HG03342 (cell line): ENCODE results near the gene SLC8B1.

Experiments used
- ATAC-seq: cut with Tn5 transposase; IDR thresholded peaks from one replicate; pipeline ENCODE4 v1.9.1; 2021; ENCODE audit warnings: mild to moderate bottlenecking, moderate library complexity; ENCODE audit not compliant: unreplicated experiment

Gene SLC8B1

DNA sequence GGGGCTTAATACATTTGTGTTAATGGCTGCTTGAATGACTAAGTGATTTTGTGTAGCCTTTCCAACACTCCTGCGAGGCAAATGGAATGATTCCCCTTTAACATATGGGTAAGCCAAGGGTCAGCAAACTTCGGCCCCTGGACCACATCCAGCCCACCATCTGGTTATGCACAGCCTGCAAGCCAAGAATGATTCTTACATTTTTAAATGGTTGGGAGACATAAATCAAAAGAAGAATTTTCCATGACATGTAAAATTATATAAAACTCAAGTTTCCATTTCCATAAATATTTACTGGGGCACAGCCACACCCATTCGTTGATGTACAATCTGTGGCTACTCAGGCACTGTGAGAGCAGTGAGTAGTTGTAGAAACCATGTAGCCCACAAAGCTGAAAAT, 9.0 kb downstream of the SLC8B1 start:
- ATAC-seq: no peak

DNA sequence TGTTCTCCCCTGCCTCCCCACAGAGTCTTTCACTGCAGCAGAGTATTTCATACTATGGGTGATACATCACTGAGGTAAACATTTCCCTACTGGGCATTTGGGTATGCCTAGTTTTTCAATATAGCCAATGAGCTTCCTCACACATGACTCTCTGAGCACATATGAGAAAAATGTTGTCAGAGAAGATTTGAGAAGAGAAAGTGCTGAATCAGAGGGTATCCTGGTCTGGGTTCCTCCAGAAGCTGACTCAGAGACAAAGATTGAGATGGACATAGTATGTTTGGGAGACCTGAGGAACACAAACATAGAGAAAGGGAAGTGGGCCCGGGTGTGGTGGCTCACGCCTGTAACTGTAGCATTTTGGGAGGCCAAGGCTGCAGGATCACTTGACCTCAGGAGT, 12.6 kb downstream of the SLC8B1 start:
- ATAC-seq: no peak

DNA sequence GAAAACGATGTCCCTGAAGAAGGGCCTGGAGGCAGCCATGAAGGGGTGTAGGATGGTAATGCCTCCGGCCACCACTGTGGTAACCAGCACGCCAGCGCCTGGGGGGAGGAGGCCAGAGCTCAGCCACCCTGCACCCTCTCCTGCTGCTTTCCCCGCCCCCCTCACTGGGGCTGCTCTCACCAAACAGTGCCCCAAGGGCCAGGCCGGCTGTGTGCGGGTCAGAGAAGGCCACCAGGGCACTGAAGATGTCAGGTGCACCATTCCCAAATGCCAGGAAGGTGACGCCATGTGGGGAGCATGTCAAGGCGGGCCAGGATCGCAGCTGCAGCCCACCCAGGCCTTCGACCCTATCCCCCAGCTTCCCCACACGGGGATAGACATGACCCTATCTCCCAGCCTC, 14.5 kb downstream of the SLC8B1 start:
- no peak for ATAC-seq

DNA sequence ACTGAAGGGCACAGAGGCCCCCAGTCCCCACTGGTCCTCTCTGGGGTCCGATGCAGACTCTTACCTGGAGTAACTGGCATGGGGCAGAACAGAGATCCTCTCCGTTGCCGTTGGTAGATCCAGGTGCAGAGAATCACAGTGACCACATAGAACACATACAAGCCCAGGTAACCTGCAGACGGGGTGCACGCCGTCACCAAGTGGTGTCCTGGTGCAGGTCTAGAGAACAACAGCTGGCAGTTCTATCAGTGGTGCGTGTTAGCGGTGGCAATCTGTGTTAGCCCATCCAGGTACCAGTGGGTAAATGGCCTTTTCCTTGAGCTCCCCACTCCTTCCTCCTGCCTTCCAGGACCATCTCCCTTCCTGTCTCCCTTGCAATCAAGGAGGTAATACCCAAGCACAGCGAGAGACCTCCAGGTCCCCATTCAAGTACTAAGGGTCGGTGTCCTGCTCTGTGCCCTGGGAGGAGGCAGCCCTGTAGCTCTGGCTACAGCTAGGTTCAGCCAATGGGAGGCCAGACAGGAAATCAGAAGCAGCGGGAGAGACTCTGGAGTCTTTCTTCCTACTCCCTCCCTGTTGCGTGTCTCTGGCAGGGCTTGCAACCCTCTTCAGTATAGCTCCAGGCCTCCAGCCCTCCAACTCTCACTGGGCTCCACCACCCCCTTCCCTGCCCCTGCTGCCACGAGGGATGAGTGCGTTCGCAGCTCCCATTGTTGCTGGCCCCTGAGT, 15.8 kb downstream of the SLC8B1 start:
- no peak for ATAC-seq

DNA sequence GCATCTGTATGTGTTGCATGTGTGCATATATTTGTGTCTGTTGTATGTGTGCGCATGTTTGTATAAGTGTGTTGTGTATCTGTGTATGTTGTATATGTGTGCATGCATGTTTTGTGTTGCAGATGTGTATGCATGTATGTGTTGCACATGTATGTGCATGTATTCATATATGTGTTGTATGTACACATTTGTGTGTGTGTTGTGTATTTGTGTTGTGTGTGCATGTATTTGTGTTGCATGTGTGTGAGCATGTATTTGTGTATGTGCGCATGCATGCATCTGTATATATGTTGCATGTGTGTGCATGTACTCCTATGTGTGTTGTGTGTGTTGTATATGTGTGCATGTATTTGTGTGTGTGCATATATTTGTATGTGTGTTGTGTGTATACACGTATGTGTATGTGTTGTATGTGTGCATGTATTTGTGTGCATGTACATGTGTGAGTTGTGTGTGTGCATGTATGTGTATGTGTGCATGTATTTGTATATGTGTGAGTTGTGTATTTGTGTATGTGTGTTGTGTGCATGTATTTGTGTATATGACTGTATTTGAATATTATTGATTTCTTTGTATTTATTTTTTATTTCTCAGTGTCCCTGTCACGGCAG, 16.8 kb downstream of the SLC8B1 start:
- no peak for ATAC-seq

DNA sequence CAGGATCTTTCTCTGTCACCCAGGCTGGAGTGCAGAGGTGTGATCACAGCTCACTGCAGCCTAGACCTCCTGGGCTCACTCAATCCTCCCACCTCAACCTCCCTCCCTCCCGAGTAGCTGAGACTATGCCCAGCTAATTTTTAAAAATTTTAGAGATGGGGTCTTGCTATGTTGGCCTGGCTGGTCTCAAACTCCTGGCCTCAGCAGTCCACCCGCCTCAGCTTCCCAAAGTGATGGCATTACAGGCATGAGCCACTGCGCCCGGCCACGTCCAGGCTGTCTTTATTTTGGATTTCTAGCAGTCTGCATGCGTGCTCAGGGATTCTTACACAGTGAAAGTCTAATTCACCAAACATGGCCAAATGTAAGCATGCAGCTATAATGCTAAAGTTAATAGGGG, 17.8 kb downstream of the SLC8B1 start:
- ATAC-seq: no peak

DNA sequence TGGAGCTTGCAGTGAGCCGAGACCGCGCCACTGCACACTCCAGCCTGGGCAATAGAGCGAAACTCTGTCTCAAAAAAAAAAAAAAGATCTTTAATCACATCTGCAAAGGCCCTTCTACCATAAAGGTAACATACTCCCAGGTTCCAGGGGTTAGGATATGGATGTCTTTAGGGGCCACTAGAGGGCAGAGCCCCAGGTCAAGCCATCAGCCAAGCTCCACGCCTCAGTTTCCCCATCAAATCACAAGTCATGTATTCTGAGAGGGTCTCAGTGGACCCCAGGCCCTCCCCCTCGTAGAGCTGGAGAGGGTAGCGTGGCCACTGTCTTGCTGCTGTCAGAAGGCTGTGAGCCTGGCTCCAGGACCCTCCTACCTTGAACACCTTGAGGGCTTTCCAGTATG, 18.8 kb downstream of the SLC8B1 start:
- ATAC-seq: no peak

DNA sequence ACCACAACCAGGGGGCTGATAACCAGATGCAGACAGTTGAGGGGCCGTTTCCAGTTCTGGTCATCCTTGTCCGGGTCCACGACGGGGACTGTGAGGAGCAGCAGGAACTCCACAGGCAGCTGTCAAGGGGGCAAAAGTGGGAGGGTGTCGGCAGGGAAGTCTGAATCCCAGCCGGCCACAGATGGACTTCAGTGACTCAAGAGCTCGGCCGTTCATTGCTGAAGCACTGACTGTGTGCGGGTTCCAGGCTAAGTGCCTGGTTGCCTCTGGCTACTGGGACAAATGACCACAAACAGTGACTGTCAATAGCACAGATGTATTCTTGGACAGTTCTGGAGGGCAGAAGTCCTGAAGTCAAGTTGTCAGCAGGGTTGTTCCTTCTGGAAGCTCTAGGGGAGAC, 19.6 kb downstream of the SLC8B1 start:
- no peak for ATAC-seq

DNA sequence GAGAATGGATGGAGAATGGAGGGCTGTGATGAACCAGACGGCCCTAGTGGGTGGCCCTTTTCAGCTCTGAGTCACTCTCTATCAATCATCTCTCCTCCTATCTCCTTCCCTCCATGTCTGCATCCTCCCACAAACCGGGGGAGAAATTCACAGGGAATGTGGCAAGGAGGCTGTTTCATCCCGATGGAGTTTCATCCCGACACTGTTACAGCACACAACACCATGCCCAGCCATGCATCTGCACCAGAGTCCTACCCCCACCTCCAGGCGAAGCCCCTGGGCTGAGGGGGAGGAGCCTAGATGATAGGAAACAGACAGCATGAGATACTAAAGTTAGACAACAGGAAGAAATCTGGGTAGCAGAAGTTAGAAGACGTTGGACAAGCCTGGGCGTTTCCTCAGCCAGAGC, 20.8 kb downstream of the SLC8B1 start:
- no peak for ATAC-seq

DNA sequence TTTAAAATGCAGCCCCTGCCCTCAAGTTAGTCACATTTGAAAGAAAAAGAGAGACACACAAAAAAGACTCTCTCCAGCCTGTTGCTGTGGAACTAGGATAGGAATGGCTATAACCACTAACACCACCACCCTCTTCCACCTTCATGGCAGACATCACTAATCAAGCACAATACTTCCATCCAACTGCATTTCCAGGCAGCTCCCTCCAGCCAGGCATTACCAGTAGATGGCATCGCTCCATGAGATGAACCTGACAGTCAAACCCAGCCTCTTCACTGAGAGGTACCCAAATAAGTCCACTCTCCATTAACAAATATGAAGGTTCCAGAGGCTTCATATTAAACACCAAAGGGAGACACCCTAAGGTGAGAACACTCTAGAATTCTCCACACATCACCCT, 24.4 kb downstream of the SLC8B1 start:
- ATAC-seq: no peak

DNA sequence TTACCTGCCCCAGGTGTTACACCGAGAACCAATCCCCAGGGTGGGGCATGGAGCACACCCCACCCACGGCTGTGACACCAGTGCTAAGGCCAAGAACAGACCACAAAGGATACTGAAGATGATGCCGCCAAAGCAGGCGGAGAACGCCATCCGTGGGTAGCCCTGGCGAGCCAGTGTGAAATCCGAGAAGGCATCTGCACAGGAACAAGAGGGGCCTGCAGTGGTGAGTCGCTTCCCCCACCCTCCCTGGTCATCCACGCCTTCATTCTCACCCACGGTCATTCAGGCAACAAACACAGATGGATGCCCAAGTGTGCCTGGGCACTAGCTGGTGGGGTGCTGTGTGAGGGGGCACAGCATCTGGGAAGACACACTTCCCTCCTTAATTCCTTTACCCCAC, 28.5 kb downstream of the SLC8B1 start:
- no peak for ATAC-seq

DNA sequence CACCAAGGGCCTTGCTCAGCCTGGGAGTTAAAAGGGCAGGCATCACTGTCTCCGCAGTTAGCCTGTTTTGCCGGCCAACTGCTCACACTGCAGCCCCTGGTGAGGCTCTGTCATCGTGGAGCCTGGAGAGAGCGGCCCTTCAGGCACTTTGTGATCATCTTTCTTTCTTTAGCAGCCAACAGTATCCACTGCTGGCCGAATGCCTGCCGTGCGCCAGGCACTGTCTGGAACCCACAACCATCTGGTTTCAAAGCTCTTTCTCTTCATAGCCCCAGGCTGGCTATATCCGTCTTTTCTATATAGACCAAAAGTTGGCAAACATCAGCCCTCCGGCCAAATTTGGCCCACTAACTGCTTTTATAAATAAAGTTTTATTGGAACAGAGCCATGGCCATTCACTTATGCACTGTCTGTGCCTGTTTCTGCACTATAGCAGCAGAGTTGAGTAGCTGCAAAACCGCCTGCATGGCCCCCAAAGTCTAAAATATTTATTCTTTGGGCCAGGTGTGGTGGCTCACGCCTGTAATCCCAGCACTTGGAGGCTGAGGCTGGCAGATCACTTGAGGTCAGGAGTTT, 29.5 kb downstream of the SLC8B1 start:
- ATAC-seq: no peak

DNA sequence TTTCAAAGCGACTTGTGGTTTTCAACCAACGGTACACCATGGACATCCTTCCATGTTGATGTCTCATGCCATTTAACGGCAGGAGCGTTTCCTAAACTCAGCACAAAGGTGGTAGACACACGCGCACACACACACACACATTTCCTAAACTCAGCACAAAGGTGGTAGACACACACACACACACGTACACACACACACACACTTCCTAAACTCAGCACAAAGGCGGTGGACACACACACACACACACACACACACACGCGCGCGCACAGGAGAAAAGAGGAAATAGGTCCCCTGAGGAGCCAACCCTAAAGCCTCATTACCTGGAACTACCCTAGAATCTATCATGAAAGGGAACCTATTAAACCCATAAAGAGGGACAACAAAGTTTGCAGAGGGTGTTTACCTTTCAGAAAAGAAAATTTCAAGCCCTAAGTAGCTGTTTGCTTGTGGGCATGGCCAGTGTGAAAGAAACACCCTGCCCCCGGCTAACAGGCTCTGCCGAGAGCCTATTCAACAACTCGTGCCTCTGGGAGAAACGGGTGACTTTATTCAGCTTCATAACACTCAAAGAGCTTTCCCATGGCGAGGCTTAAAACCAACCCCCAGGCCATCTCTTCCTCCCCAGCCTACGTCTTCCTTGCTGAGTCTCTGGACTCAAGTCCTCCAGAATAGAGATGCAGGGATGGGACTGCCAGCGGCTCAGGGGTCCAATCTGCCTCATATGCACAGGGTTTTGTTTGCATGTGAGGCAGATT, 31.8 kb downstream of the SLC8B1 start:
- ATAC-seq: no peak

DNA sequence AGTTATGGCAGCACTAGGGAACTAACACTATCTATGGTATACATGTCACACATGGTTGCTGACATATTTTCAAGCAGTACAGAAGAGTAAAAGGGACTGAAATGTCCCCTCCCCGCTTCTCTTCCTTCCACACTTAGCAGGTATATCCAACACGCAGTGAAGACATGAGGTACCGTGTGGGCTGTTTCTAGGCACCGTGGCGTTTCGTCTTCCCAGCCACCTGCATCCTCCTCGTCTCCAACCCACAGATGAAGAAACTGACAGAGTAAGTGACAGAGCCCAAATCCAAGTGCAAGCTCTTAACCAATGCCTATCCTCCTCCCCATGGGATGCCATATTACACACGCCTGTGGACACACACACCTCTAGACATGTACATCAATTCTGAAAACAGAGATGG, 32.4 kb downstream of the SLC8B1 start:
- no peak for ATAC-seq

DNA sequence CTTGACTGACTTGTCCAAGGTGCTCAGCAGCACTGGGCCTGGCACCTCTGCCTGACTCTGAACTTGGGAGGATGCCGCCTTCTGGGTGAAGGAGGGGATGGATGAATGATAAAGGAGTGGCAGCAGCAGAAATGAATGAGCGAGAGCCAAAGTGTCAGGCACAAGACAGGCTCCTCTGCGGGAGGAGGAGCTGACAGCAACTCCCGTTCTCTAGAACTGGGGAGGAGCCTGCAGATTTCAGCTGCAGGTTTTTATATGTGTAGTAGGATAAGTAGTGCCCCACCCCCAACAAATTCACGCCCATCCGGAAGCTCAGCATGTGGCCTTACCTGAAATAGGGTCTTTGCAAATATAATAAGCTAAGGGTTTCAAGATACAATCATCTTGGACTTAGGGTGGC, 33.1 kb downstream of the SLC8B1 start:
- no peak for ATAC-seq

DNA sequence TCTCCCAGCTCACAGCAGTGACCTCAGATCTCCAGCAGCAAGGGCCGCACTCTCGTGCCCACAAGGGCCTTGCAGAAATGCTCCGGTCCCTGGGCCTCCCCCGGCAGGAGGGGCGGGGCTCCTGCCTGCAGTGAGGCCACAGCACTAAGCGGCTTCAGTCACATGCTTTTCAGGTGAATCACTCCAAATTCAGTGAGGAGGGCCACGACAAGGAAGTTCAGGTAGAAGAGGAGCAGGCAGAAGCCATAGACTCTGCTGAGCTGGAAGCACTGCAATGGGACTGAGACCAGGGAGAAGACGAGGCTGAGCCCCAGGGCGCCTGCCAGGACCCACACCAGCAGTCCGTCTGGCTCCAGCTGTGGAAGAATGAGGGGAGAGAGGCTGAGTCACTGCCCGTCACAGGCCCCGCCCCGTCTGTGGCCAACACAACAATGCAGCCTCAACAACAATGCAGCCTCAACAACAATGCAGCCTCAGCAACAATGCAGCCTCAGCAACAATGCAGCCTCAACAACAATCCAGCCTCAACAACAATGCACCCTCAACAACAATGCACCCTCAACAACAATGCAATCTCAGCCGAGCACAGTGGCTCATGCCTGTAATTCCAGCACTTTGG, 35.2 kb downstream of the SLC8B1 start:
- ATAC-seq: no peak

DNA sequence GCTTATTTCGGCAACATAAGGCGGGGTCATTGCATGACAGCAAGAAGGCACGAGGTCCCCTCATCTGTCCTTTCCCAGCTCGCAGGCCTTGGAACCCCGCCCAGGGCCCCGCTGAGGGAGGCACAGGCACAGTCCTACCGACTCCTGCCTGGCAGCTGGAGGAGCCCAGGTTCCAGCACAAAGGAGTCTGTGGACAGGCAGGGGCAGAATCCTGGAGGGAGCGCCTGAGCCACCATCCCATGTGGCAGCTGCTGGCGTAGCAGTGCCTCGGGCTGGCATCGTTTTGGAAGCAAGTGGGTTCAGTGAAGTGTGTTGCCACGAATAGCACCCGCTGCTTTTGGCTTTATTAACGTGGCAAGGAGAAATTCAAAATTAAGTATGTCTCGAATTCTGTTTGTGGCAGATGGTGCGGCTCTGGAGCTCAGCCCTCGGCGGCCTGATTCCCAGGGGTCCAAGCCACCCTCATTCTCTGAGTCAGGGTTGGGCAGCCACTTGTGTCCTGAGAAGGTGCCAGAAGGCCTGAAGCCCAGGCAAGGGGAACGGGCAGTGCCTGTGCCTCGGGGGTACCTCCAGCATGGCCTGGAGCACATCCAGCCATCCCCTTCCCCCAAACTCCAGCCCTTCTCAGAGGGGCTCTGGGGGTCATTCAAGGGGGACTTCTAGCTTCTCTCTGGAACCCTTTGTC, 35.9 kb downstream of the SLC8B1 start:
- ATAC-seq: no peak

DNA sequence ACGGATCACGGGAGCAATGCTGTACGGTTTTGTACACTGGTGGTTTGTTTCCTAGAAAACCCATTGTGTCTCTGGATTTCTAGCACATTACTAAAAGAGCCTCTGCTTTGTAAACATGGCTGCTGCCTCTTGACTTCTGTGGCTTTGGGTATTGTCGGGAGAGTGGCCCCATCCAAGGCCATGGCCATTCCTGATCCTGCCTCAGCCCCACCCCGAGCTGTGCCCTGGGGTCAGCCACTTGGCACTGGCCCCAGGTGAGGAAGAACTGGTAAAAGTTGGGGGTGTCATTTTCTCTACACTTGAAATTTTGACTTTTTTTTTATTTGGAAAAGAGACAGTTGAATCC, 36.5 kb downstream of the SLC8B1 start:
- ATAC-seq: no peak

DNA sequence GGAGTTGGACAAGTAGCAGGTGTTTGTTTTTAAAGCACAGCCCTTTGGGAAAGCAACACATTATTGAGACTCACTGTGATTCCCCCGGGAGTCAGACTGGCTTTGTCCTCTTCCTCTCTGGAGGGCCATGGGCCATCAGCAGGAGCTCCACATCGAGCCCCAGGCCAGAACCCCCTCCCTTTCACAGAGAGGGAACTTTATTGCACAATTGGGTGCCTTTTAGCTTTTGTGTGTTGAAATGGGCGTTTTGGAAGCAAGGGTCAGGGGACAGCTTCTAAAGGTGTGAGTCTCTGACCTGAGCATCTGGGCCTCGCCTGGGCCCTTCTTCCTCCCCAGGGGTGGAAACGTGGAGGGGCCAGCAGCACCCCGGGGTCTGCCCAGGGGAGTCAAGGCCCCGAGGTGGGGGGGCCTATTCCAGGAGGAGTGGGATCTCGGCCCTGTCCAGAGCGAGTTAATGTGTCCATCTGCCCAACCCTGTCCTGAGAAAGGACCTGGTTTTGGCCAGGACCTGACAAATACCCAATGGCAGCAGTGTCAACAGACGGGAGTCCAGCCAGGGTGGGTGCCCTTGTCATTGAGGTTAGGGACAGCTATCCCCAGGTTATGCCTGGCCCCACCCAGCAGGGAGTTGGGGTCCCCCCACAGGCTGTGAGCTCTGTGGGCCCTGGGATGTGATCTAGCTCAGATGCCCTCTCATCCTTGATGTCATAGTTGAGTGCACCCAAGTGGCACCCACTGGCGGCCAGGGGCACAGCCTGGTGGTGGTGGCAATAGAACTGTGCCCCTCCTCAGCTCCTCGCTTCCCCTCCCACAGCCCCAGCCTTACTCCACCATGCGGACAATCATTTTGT, 37.1 kb downstream of the SLC8B1 start:
- no peak for ATAC-seq

DNA sequence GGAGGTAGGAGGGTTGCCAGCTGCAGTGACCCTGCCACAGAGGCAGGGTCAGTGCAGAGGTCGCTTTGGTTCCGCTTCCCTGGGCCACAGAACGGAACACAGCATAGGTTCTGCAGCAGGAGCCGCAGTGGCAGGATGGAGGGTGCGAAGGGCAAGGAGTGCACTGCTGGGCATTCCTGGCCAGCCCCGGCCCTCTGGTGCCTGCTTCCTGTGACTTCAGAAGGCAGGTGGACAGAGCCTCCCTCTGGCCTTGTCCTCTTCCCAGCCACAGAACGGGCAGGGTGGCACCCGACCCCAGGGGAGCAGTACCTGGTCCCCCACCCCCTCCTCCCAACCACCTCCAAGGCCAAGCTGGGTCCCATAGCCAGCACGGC, 37.7 kb downstream of the SLC8B1 start:
- ATAC-seq: no peak
